HepG2 (cell line): ENCODE results near the gene ALG9. TPM values are rescaled to one million over a fixed set of nuclear protein-coding genes. Genes with fewer than 3 reads are reported as not detected.
A peak's percentile ranks its signal among the peaks of the same experiment; 100 is the strongest.

ENCODE experiments used
- NFKB2 ChIP-seq: sonication (generic); formaldehyde crosslinking; IDR thresholded peaks from 2 replicates; pipeline ENCODE4 v1.4.0; 2020; ENCODE audit warnings: missing genetic modification reagents, borderline replicate concordance
- PHF5A ChIP-seq: IDR thresholded peaks from one replicate; pipeline ENCODE4 v1.6.1; 2018; ENCODE audit warnings: low read depth, missing genetic modification reagents; ENCODE audit not compliant: unreplicated experiment
- RFX1 ChIP-seq: fragments of 450-650 bp; IDR thresholded peaks from 2 replicates; pipeline ENCODE4 v1.6.1; 2017
- SOX6 ChIP-seq, 2 experiments: fragments of 450-650 bp in 1 of 2; sonication (generic) in 1 of 2; formaldehyde crosslinking in 1 of 2; IDR thresholded peaks; 2 replicates each; pipeline versions ENCODE4 v1.4.0 to v1.6.1; 2017 to 2020; ENCODE audit warnings: antibody characterized with exemption in 1 of 2, mild to moderate bottlenecking in 1 of 2, missing genetic modification reagents in 1 of 2
- ZBTB1 ChIP-seq: sonication (generic); formaldehyde crosslinking; IDR thresholded peaks from 2 replicates; pipeline ENCODE4 v1.4.0; 2020; ENCODE audit warnings: missing genetic modification reagents, borderline replicate concordance
- polyA plus RNA-seq, 8 experiments: library from polyadenylated mRNA; depleted of rRNA in 3 of 8; stranded (reverse) in 7 of 8; unstranded in 1 of 8; fragments of >200 nt; fragmentation: Illumina TruSeq in 4 of 8; extraction: Trizol in 4 of 8; gene quantifications; 2 replicates each; pipeline versions ENCODE4 v1.2.1 to v1.2.3, GENCODE V29; 2011 to 2016; ENCODE audit warnings: low read depth in 4 of 8, missing spikeins in 1 of 8, mixed read lengths in 1 of 8; ENCODE audit not compliant: insufficient read depth in 1 of 8
- total RNA-seq, 5 experiments: library from RNA; depleted of rRNA; stranded (reverse); fragments of >200 nt; fragmentation: Illumina TruSeq; extraction: Trizol; gene quantifications; 2 replicates each; pipeline ENCODE4 v1.2.3, GENCODE V29; 2016; ENCODE audit warnings: low read depth in 1 of 5
- TF ChIP-seq, protein P1 (sequence below): sonication (generic); formaldehyde crosslinking; IDR thresholded peaks from 2 replicates; pipeline ENCODE4 v1.4.0; 2020; ENCODE audit warnings: missing genetic modification reagents, borderline replicate concordance
- TF ChIP-seq, protein P2 (sequence below): sonication (generic); formaldehyde crosslinking; IDR thresholded peaks from 2 replicates; pipeline ENCODE4 v1.5.0; 2020; ENCODE audit warnings: missing genetic modification reagents, mild to moderate bottlenecking, borderline replicate concordance
- TF ChIP-seq, protein P3 (sequence below): sonication (generic); formaldehyde crosslinking; IDR thresholded peaks from 2 replicates; pipeline ENCODE4 v1.8.0; 2022; ENCODE audit warnings: missing genetic modification reagents, mild to moderate bottlenecking, inconsistent platforms, borderline replicate concordance

The ALG9 gene
- total and polyA plus RNA-seq, 2 of the 13 experiments (the other 11 are each of a cell fraction or from before 2014, with no cell fraction given) = 39.4 to 40.6 TPM

DNA sequence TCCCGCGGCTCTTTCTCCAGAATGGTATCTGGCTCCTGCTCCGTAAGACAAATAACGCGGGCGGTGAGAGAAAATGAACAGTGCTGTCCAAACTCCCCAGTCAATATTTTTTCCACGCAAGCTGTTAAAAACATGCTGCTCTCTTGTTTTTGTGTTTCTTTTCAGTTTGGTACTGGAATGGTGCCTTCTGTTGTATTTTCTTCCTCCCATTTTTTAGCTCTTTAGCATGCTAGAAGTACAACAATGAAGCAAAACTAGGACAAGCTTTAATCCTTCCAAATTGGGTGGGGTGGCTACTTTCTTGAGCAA is 104.6 kb downstream of the ALG9 start (continued):
- TF ChIP-seq, protein P1, sequence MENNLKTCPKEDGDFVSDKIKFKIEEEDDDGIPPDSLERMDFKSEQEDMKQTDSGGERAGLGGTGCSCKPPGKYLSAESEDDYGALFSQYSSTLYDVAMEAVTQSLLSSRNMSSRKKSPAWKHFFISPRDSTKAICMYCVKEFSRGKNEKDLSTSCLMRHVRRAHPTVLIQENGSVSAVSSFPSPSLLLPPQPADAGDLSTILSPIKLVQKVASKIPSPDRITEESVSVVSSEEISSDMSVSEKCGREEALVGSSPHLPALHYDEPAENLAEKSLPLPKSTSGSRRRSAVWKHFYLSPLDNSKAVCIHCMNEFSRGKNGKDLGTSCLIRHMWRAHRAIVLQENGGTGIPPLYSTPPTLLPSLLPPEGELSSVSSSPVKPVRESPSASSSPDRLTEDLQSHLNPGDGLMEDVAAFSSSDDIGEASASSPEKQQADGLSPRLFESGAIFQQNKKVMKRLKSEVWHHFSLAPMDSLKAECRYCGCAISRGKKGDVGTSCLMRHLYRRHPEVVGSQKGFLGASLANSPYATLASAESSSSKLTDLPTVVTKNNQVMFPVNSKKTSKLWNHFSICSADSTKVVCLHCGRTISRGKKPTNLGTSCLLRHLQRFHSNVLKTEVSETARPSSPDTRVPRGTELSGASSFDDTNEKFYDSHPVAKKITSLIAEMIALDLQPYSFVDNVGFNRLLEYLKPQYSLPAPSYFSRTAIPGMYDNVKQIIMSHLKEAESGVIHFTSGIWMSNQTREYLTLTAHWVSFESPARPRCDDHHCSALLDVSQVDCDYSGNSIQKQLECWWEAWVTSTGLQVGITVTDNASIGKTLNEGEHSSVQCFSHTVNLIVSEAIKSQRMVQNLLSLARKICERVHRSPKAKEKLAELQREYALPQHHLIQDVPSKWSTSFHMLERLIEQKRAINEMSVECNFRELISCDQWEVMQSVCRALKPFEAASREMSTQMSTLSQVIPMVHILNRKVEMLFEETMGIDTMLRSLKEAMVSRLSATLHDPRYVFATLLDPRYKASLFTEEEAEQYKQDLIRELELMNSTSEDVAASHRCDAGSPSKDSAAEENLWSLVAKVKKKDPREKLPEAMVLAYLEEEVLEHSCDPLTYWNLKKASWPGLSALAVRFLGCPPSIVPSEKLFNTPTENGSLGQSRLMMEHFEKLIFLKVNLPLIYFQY (CRISPR knock-in tag) = 0 out of 2 replicates have a peak, but pooled peaks have one; percentile 27
- TF ChIP-seq ZBTB1 (CRISPR knock-in tag) (no peak), SOX6 (IDR thresholded peaks at IDR 0.05) (no peak), SOX6 (CRISPR knock-in tag; IDR thresholded peaks at IDR 0.05) (0 out of 2 replicates have a peak, but pooled peaks have one; percentile 2), NFKB2 (no peak), PHF5A (CRISPR knock-in tag) (no peak), RFX1 (no peak)
- TF ChIP-seq, protein P2, sequence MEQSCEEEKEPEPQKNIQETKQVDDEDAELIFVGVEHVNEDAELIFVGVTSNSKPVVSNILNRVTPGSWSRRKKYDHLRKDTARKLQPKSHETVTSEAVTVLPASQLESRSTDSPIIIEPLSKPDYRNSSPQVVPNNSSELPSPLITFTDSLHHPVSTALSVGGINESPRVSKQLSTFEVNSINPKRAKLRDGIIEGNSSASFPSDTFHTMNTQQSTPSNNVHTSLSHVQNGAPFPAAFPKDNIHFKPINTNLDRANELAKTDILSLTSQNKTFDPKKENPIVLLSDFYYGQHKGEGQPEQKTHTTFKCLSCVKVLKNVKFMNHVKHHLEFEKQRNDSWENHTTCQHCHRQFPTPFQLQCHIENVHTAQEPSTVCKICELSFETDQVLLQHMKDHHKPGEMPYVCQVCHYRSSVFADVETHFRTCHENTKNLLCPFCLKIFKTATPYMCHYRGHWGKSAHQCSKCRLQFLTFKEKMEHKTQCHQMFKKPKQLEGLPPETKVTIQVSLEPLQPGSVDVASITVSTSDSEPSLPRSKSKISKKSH (CRISPR knock-in tag) = no peak
- TF ChIP-seq, protein P3, sequence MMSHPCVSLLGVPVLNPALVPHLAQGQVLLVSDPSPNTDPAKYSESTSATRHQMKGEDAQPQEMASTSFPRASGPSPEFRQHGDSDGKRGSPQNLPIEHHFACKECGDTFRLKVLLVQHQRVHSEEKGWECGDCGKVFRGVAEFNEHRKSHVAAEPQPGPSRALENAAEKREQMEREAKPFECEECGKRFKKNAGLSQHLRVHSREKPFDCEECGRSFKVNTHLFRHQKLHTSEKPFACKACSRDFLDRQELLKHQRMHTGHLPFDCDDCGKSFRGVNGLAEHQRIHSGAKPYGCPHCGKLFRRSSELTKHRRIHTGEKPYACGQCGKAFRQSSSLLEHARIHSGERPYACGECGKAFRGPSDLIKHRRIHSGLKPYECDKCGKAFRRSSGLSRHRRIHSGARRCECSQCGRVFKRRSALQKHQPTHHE = no peak
- TF ChIP-seq, all 625 proteins: peak for 4
